ENCODE measurements around the gene TGM6.

The TGM6 gene

GRCh38 chr20:2374346-2375125, 6.2 kb upstream of the TGM6 start:
- TF ChIP-seq CTCF (IDR thresholded peaks at IDR 0.05; ENCODE audit: low read depth, low read length): no peak
- DNase-seq (ENCODE audit: extremely low read depth, low read depth): no peak

- DNase-seq (ENCODE audit: extremely low read depth, low read depth): no peak
- TF ChIP-seq CTCF (IDR thresholded peaks at IDR 0.05; ENCODE audit: low read depth, low read length): no peak
Observed at GRCh38 chr20:2378893-2379292, 1.8 kb upstream of the TGM6 start.

- TF ChIP-seq CTCF (IDR thresholded peaks at IDR 0.05; ENCODE audit: low read depth, low read length): no peak
- no peak for DNase-seq (ENCODE audit: extremely low read depth, low read depth)
Observed at GRCh38 chr20:2379511-2380229, 1.0 kb upstream of the TGM6 start.

GRCh38 chr20:2381303-2381702, 602 bp downstream of the TGM6 start:
- DNase-seq (ENCODE audit: extremely low read depth, low read depth): no peak

GRCh38 chr20:2382833-2383232, 2.1 kb downstream of the TGM6 start:
- TF ChIP-seq CTCF (IDR thresholded peaks at IDR 0.05; ENCODE audit: low read depth, low read length): no peak
- DNase-seq (ENCODE audit: extremely low read depth, low read depth): no peak

More at GRCh38 chr20:2381303-2381702, 602 bp downstream of the TGM6 start:
- TF ChIP-seq CTCF (IDR thresholded peaks at IDR 0.05; ENCODE audit: low read depth, low read length): no peak

GRCh38 chr20:2385026-2385425, 4.3 kb downstream of the TGM6 start:
- no peak for DNase-seq (ENCODE audit: extremely low read depth, low read depth)
- no peak for TF ChIP-seq CTCF (IDR thresholded peaks at IDR 0.05; ENCODE audit: low read depth, low read length)

GRCh38 chr20:2385496-2385895, 4.8 kb downstream of the TGM6 start:
- DNase-seq (ENCODE audit: extremely low read depth, low read depth): no peak
- no peak for TF ChIP-seq CTCF (IDR thresholded peaks at IDR 0.05; ENCODE audit: low read depth, low read length)
